ENCODE results near the gene PTMA.

Gene PTMA

DNA sequence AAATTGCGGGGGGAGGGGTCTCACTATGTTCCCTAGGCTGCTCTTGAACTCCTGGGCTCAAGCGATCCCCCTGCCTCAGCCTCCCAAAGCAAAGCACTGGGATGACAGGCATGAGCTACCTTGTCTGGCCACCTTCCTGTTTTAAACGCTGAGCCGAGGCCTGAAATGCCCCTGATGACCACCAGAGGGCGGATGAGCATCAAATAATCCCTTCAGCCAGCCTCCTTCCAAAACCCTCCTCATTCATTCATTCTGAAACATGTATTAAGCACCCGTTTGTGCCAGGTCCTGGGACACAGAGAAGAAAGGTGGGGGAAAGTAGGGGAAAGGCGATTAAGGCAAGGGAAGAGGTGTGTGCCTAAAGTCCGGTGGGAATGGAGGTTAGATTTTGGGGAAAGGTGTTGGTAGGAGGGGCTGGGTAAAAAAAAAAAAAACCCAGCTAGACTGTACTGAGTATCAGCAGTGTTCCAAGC lies 30.7 kb upstream of the PTMA start:
- DNase-seq: peak; percentile 53

DNA sequence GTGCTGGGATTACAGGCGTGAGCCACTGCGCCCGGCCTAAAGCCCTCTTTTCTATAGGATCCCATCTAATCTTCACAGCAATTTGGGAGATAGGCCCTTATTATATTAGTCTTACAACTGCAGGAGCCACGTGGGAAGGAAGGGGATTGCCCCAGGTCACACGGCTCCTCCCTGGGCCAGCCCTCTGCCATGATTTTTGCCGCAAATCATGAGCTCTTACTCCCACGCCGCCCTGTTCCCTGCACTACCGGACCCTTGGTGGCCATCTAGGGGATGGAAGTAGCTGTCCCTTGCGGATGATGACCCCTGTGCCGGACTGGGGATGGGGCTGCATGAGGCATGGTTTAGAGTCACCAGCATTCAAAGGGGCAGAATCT lies 28.4 kb upstream of the PTMA start:
- no peak for DNase-seq

DNA sequence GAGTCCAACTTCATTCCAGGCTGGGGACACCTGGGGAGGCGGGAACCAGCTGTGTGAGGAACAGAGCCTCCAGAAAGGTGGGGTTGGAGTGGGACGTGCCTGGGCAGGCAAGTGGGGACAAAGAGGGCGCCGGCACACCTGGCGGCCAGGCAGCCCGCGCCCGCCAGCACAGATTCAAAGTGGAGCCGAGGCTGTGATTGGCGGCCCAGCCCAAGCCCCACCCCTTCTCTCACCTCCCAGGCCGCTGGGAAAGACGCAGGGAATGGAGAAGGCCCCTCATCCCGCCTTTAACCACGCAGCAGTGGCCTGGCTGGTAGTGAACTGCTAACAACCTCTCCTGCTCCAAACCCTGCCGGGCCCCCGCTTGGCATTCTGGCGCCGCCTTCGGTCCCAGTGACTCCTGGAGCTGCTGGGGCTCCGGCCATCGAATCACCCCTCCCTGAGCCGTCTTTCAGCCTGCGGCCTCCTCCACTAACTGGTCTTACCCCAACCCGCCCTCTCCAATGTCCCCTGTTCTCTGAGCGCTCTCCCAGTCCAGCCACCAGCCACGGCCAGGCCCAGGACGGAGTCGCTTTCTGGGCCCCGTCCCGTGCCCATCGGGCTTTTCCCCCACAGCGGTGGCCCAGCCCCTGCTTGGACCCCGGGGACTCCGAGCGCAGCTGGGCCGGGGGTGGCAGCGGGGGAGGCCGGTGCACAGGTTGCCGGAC lies 27.9 kb upstream of the PTMA start:
- DNase-seq: peak; percentile 49

DNA sequence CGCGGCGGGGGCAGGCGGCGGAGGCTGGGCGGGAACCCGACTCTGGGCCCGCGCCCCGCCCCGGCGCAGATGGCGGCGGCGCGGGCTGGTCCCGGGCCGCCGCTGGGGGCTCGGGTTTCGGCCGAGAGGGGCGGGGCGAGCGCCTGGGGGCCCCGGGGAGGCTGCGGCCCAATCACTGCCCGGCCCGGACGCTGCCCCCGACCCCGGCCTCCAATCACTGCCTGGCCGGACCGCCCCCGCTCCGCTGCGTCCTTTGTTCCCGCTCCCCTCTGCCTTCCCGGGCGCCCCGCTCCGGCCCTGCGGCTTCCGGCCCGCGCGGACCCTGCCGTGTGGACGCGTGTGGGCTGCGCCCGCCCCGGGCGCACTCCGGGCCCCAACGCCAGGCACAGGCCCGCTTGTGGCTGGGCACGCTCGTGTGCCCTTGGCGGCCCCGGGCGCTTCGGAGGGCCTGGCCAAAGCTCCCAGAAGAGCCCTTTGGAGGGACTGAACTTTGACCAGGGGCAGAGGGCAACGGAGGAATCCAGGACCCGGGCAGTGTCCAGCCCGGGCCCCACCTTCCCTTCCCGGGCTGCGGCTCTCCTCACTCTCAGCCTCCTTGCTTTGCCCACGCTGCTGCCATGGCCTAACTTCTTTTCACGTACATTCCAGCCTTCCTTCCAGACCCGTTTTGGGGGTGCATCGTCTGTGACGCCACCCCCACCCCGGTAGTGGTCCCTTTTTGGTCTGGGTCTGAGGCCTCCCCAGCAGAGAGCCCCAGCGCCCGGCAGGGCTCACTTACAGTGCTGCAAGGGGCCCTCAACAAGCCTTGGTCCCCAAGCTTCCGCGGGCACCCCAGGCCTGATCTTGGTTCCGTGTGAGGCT lies 27.1 kb upstream of the PTMA start:
- DNase-seq: no peak

DNA sequence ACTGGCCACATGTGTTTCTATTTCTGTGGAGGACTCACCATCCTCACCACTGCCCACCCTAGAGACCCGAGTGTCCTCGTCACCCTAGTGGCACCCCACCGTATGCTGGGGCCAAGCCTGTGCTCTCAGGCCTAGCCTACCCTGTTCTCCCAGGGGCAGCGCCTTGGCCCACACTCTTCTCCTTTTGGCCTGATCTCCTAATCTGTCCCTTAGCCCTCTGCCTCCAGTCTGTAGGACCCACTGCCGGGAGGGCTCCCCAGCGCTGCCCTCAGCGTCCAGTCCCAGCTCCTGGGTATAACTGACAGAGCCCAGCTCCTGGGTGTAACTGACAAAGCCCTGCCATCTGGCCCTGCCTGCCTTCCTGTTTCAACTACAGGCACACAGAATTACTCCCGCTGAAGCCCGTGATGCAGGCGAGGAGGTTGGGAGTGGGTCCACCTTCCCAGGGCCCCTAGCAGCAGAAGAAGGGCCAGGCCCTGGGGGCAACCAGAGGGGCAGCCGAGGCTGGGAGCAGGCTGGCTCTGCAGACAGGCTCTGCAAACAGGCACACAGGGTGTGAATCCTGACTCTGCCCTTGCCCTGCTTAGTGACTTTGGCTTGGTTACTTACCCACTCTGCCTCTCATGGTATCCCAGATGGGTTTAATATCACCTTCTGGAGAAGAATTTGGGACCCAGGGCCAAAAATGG lies 25.6 kb upstream of the PTMA start:
- no peak for DNase-seq

DNA sequence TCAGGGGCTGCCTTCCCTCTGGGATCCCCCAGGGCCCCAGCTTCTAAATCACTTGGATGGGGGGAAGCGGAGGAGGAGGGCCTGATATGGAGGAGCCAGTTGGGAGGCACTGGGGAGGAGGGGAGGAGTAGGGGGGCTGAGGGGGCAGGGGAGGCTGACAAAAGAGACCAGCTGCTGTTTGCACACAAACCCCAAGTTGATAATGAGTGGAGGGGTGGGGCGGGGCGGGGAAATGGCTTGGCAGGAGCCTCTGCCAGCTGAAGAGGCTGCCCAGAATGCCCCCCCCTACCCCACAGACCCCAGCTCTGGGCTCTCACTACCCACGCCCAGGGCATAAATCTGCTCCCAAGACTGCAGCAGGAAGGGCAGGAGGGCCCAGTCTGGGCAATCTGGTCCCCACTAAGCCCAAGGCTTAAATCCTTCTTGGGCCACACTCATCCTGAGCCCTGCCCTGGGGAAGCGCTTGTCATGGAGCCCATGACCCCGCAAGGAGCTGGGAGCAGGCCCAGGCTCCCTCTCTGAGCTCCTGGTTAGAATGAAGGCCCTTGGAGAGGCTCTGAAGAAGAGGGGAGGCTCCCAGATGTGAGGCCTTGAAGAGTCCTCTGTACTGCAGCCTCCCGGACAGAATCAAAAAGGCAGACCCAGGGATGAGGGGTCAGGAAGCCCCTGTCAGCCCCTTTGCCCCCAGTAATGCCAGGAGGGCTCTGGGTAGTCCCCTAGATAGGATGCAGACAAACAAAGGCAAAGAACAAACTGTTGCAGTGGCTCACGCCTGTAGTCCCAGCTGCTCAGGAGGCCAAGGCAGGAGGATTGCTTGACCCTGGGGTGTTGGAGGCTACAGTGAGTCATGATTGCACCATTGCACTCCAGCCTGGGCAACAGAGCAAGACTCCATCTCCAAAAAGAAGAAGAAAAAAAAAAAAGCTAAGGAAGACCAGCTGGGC lies 24.8 kb upstream of the PTMA start:
- DNase-seq: peak; percentile 71

DNA sequence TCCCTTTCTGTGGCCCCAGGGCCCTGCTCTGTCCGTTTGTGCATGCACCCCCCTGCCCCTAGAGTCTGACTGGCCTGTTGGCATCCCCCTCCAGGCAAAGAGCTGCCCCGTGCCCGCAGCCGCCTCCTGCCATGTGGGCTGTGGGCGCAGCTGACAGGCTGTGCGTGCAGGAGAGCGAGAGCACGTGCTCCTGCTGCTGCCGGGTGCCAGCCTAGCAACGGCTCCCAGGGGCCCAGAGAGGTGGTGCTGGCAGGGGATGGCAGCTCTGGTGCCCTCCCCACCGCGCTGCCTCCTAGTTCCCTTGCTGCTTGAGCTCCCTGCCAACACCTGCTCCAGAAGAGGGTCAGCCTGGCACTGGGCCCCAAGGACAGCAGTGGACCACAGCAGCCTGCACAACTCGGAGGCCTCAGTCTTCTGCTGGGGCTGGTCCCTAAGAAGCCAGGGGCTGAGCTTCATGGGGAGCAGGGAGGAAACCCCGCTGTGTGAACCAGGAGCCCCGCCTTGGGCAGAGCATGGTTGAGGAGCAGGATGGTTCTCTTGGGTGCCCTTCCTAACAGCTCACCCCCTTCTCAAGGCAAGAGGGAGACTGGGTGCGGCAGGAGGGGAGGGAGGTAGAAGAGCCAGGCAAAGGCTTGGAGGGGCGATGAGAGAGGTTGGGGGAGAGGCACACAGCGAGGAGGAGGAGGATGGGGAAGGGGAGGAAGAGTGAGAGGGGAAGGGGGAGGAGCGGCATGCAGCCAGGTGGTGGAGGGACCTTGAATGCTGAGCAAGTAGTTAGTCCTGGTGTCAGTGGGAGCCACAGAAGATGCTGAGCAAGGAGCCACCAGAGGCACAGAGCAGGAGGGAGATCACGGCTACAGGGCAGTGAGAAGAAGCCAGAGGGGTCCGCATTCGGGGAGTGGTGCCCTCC lies 23.8 kb upstream of the PTMA start:
- peak; percentile 78 for DNase-seq

DNA sequence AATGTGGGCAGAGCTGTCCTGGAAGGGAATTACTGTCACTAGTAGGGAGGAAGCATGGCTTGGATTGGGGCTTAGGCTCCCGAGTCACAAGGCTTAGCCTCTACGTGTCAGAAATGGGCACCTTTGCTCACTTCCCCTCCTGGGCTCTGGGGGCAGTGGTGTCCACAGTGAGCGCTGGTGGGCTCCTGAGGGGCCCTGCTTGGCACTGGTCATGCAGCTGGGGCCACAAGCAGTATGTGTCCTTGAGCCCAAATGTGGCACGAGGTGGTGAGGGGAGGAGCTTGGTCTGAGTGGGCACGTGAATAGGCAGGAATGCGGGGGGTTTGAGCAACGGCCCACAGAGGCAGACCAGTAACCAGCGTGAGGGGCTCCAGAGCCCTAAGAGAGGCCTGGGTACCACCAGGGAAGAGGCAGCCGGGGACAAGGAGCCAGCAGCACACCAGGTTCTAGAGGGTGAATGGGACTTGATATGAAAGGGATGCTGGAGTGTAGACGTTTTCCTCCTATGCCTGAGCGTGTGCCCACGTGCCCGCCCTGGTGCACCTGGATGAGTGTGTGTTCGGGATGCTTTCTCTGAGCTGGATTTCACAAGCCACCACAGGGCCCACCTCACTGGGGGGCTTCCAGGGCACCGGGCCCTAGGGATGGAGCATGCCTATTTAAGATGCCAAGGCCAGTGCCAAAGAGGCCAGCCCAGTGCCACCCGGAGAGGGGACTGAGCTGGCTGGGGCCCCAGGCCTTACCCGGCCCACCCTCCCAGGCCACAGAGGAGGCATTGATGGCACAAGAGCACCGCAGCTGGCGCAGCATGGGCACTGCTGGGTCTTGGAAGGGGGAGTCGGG lies 22.8 kb upstream of the PTMA start:
- DNase-seq: no peak

DNA sequence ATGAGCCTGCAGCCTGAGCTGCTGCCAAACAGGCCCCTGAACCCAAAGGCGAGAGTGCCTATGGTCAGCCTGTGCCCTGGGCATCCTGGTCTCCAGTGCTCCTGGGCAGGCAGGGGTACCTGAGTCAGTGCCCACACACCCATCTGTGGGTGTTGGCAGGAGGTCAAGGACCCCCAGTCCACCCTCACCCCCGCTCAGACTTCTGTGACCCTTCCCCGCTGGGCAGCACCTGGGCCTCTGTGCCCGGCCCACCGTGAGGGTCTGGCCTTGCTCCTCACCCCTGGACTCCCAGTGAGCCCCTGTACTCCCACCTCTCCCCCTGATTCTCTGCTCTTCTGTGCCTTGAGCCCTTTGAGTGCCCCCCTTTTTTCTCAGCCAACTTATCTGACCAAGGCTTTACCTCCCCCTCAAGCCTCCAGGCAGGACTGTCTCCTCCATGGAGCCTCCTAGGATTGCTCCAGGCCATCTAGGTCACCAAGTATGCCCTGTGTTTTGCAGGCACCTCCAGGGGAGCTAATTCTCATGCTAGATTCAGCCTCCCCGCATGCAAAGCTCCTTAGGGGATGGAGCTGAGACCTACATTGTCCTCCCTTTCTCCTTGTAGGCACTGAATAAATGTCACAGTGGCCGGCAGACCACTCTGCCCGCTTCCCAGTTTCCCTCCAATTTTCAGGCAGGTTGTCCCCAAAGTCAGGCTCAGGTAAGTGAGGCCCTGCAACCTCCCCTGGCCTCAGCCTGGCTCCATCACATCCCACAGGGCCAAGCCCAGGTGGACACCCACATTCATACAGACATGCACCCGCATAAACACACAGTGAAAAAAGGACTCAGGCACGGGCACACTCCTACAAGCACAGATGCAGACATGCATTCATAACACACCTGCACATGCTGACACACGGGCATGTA lies 21.9 kb upstream of the PTMA start:
- no peak for DNase-seq

DNA sequence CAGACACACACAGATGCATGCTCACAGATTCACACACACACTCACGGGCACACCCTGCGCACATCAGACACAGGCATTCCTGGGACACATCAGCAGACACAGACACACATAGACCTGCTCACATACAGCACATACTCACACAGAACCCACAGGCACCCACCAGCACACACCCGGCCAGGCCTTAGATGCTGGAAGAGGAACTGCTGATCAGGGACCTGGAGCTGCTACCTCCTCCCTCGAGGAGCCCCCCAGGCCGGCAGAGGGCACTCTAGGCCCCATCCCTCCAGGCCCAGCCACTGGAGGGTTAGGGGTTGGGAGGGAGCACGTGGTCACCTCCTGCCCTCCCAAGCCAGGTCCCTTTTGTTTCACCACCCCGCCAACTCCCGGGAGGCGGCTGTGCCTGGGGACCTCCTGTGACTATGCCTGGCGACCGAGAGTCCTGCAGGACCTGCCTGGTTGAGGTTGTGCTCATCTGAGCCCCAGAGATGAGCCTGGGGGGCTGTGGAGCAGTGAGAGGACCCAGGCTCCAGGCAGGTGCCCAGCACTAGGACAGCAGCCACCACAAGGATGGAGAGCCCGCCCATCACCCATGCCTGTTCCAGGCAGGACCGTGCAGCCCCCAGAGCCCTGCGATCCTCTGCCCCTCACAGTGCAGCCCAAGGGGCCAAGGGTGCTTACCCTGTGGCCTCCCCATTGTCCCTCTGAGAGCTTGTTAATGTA lies 21.0 kb upstream of the PTMA start:
- no peak for DNase-seq

DNA sequence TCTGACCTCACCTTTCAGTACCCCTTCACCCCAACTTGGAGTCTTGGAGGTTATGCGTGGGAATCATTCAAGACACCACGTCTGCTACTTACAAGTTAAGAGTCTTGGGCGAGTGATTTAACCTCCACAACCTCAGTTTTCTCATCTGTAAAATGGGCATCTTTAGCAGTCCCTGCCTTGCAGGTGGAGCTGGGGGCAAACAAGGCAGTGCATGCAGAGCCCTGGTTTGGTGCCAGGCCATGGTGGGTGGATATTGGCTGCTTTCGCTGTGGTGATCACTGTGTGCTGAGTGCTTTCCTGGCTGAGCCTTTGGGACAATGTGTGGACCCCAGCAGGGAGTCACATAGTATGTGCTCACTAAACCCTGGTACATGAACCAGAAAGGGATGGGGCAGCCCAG lies 20.4 kb upstream of the PTMA start:
- no peak for DNase-seq

DNA sequence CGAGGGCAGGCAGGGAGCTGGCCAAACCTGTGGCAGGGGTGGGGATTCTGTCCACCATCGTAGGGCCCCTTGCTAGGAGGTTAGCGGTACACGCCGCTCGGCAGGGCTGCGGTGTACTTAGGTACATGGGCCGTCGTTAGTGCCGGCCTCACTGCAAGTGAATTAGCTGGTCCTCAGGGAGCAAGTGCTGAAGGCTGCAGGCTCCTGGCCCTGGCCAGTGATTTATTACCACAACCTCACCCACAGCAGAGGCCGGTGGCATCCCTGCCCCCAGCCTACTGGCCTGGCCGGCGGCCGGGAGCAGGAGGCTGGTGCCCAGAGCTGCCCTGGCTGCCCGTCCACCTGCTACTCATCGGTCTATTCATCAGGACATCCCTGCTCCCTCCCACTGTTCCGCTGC lies 19.6 kb upstream of the PTMA start:
- no peak for DNase-seq

DNA sequence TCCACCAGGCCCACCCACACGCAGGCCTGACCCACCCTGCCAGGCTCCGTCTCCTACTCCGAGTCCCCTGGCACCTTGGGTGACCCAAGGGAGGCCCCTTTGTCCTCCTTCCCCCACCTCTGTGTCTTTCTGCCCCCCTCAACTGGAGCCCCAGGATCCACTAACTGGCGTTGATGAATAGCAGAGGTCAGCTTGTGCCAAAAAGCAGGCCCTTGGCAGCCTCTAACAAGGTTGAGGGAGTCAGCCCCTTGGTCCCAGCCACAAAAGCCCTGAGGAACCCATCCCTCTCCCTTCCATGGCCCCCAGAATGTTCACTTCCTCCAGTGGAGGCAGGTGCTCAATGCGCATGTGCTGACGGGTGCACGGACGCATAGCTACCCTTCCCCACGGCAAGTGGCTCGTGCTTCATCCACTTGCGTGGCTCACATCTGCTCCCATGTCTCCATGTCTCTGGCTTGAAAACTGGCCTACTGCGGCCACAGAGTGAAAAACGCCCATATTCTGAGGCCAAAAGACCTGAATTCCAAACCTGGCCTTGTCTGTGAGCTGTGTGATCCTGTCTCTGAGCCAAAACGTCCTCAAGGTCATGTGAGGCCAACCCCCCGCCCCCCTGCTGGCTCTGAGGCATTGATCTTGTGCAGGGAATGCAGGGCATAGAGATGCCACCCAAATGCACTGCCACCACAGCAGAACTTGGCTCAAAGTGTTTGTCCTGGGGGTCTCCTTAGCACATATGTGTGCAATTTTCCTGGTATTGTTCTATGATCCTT lies 19.0 kb upstream of the PTMA start:
- no peak for DNase-seq

DNA sequence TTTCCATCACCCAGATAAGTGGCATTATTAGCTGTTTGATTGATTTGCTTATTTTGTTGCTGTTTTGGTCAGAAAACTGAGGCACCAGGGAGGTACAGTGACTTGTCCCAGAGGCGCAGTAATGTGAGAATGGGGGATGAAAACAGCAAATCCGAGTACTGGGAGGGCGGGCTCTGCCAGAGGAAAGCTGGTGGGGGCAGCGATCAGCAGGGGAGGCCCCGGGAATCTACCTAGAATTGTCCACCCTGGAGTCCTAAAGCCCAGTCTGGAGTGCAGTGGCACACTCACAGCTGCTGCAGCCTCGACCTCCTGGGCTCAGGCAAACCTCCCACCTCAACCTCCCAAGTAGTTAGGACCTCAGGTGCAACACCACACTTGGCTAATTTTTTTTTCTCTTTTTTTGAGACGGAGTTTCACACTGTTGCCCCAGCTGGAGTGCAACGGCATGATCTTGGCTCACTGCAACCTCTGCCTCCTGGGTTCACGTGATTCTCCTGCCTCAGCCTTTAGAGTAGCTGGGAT lies 17.0 kb upstream of the PTMA start:
- no peak for DNase-seq

DNA sequence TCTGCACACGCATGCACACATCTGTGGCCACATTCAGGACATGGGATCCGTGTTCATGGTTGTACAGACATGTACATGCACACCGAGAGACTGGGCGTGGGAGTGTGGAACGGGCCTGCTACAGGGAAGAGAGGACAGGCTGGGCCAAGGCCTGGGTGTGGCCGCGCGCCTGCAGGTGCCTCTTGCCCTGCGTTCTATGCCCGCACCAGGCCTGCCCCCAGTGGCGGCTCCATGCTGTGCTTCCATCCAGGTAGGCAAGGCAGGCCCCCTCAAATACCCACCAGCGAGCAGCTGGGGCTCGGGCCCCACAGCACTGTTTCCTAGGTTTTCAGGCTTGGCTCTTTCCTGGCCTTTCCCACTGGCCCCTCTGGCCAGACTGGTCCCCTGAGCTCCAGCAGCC lies 15.5 kb upstream of the PTMA start:
- DNase-seq: no peak

DNA sequence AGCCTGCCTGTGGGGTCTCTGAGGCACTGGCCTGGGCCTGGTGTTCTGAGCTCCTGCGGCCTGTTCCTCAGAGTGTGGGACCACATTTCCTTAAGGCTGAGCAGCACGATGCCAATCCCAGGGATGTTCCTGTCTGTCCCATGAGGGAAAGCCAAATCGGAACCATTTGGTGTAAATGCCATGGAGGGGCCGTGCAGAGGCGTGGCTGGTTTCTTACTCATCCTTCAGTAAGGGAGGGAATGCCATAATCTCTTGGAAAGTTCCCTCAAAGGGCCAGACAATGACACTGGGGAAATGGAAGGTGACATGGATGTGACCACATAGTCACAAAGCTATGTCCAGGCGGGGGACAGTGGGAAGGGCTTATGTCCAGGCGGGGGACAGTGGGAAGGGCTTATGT lies 14.4 kb upstream of the PTMA start:
- no peak for DNase-seq

DNA sequence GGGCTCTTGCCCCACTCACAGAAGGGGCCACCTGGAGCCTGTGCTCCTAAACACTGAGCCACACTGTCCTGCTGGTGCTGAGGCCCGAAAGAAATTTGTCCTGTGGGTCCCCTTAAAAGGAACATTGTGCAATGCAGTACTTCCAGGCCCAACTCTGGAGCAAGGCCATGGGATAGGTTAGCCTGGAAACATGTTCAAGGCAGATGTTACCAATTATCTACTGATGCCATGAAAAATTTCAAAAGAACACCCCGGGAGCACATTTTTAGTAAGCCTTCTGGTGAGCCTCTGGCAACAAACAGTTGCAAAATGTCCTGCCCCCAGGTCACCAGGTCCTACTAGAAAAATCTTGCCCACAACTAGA lies 12.3 kb upstream of the PTMA start:
- no peak for DNase-seq

DNA sequence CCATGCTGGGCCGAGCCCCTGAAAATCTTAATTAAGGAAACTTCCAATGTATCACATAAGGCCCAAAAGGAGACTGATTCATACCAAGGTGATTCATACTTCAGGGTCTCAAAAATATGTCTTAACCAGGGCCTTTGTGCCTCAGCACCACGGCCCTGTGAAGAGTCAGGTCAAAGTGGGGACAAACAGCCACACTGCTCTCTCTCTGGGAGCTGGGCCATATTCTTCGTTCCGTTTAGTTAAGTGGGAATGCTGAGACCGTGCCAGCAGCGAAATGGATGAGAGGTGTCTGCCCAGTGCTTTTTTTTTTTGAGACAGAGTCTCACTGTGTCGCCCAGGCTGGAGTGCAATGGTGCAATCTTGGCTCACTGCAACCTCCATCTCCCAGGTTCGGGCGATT lies 9.3 kb upstream of the PTMA start:
- DNase-seq: no peak
